ENCODE data around the gene MAP3K9. TPM values are rescaled to one million over a fixed set of nuclear protein-coding genes. Genes with fewer than 3 reads are reported as not detected.

The MAP3K9 gene
- 0.09 and 0.14 TPM in 2 replicates for total RNA-seq

GRCh38 chr14:70809225-70810219 is at the start of gene MAP3K9:
TSS of gene MAP3K9 (minus strand) at chr14:70809513. CDS start at chr14:70809171, 342 bp downstream.

Other genes starting within 250 kb of the MAP3K9 start
- 17.9 and 19.7 TPM in 2 replicates for gene MED6, start 208.9 kb downstream of the MAP3K9 start, total RNA-seq
- under 0.01 TPM in 2 replicates for gene TTC9, start 167.6 kb downstream of the MAP3K9 start, total RNA-seq
- 53.5 and 54.2 TPM in 2 replicates for gene PCNX1, start 97.9 kb upstream of the MAP3K9 start, total RNA-seq

Data from smooth muscle cell of bladder (primary cell).